HG03025 (cell line): Measurements from ENCODE around the gene BPTF.
A peak's percentile ranks its signal among the peaks of the same experiment; 100 is the strongest.
"Not testable (repeated sequence)": the region's sequence is repeated elsewhere in the genome, so short reads cannot be mapped to it uniquely, and the experiment has no call there.

Experiments used
- ATAC-seq: cut with Tn5 transposase; IDR thresholded peaks from one replicate; pipeline ENCODE4 v1.9.1; 2021; ENCODE audit warnings: mild to moderate bottlenecking, moderate library complexity; ENCODE audit not compliant: unreplicated experiment, low FRiP score

BPTF gene

GRCh38 chr17:67962156-67962555 lies 136.9 kb downstream of the BPTF start:
- ATAC-seq: not testable (repeated sequence)

- ATAC-seq: not testable (repeated sequence)
These were observed 137.9 kb downstream of the BPTF start for GRCh38 chr17:67963145-67963572.

- no peak for ATAC-seq
These were observed 145.5 kb downstream of the BPTF start for GRCh38 chr17:67970783-67971182.

GRCh38 chr17:67974185-67974584 lies 148.9 kb downstream of the BPTF start:
- no peak for ATAC-seq

GRCh38 chr17:67974598-67975066 lies 149.3 kb downstream of the BPTF start:
- no peak for ATAC-seq

GRCh38 chr17:67976306-67976705 lies 151.0 kb downstream of the BPTF start:
- not testable (repeated sequence) for ATAC-seq

- ATAC-seq: no peak
These were observed 155.2 kb downstream of the BPTF start for GRCh38 chr17:67980456-67980855.

- not testable (repeated sequence) for ATAC-seq
These were observed 155.6 kb downstream of the BPTF start for GRCh38 chr17:67980883-67981282.

GRCh38 chr17:67982034-67982640 lies 156.8 kb downstream of the BPTF start:
- no peak for ATAC-seq

- ATAC-seq: no peak
These were observed 157.5 kb downstream of the BPTF start for GRCh38 chr17:67982686-67983382.

- no peak for ATAC-seq
These were observed 158.0 kb downstream of the BPTF start for GRCh38 chr17:67983383-67983688.

- ATAC-seq: no peak
These were observed 165.6 kb downstream of the BPTF start for GRCh38 chr17:67990909-67991308.

- ATAC-seq: peak; percentile 5
These were observed 167.3 kb downstream of the BPTF start for GRCh38 chr17:67992548-67993152.

- ATAC-seq: peak; percentile 65
These were observed 168.1 kb downstream of the BPTF start for GRCh38 chr17:67993153-67993997.

- no peak for ATAC-seq
These were observed 168.7 kb downstream of the BPTF start for GRCh38 chr17:67993998-67994361.

GRCh38 chr17:67994817-67995569 lies 169.7 kb downstream of the BPTF start:
- ATAC-seq: no peak

GRCh38 chr17:67995570-67996263 lies 170.4 kb downstream of the BPTF start:
- ATAC-seq: no peak

GRCh38 chr17:67996301-67997171 lies 171.2 kb downstream of the BPTF start, which contains the start of gene C17orf58:
Gene C17orf58 (minus strand): TSS chr17:67996469. CDS start chr17:67996198, 271 bp downstream.
- not testable (repeated sequence) for ATAC-seq

GRCh38 chr17:67998466-67998865 lies 173.2 kb downstream of the BPTF start:
- no peak for ATAC-seq
